HG02678 (cell line): ENCODE measurements around the gene CD99.

Experiments used
- ATAC-seq: cut with Tn5 transposase; IDR thresholded peaks from one replicate; pipeline ENCODE4 v1.9.1; 2021; ENCODE audit warnings: mild to moderate bottlenecking, moderate library complexity; ENCODE audit not compliant: unreplicated experiment

The CD99 gene

DNA sequence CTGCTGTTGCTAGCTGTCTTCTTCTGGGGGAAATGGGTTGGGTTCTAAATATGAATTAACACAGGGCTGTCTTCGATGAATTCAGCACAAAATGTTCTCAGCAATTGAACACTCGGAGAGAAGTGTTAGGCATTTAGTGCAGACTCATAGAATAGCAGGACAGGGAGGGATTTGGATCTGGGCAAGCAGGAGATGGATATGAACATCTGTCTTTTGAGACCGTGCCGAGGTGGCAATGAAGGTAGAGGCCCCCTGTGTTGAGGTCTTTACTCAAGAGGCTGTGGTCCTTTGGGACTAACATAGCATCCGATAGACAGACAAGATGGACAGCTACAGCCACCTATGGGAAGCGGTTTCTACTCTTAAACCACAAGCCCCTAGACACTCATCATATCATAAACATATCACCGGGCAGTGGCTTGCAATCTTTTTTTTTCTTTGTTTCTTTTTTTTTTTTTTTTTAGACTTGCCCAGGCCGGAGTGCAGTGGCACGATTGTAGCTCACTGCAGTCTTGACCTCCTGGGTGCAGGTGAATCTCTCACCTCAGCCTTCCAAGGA, 6.7 kb downstream of the CD99 start:
- peak; percentile 30 for ATAC-seq

GRCh38 chrX:2698604-2699003, 7.5 kb downstream of the CD99 start:
- no peak for ATAC-seq

GRCh38 chrX:2699959-2700358, 8.9 kb downstream of the CD99 start:
- no peak for ATAC-seq

GRCh38 chrX:2700405-2701320, 9.6 kb downstream of the CD99 start:
- no peak for ATAC-seq

DNA sequence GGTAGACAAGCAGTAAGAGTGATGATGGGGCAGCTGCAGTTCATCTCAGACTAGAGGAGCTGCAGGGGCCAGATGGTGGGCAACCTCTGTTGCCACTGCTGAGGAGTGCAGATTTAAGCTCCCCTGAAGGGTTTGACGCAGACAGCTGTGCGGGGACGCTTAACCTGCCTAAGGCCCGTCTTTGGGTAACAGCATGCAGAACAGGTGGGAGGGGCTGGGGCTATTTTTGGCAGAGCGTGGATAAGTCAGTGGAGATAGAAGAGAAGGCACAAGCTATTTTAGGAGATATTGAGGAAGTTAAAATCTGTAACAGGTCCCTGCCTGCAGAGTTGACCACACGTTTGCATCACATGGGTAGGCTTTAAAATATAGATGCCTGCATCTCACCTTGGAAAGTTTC, 10.5 kb downstream of the CD99 start:
- peak; percentile 27 for ATAC-seq

- ATAC-seq: no peak
Observed at GRCh38 chrX:2703991-2704369, 12.9 kb downstream of the CD99 start.

- no peak for ATAC-seq
Observed at GRCh38 chrX:2705046-2705832, 14.1 kb downstream of the CD99 start.

DNA sequence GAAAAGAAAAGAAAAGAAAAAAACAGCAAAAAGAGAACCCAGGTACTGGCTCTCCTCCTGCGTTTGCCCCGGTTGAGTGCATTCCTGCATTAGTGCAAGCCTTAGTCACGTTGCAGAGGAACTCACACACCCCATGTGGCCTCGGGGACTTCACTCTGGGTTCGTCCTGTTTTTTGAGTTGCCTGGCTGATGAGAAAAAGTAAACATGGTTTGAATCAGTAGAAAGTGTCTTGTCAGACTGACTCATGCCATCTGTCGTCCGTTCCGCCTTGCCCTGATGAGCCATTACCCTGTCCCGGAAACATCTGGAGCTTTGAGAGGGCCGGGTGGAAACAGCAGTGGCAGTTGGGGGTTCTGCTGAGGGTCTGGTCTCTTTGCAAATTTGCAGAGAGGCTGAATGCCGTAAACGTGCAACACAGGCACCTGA, 16.3 kb downstream of the CD99 start:
- peak; percentile 89 for ATAC-seq

DNA sequence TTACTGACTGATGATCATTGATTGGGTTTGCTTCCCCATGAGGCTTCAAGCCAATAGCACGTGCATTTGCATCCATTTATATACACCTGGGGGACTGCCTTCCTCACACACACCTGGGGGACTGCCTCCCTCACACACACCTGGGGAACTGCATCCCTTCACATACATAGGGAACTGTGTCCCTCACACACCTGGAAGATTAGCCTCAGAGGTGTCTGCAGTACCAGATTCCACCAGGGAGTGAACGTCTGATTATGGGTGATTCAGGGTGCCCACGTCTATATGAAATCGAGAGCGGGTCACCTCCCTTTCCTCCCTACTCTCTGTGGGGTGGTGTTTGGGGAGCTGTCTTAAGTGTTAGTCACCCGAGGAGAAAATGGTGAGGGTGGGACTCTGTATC, 16.9 kb downstream of the CD99 start:
- ATAC-seq: no peak

GRCh38 chrX:2708592-2709188, 17.6 kb downstream of the CD99 start:
- ATAC-seq: no peak

DNA sequence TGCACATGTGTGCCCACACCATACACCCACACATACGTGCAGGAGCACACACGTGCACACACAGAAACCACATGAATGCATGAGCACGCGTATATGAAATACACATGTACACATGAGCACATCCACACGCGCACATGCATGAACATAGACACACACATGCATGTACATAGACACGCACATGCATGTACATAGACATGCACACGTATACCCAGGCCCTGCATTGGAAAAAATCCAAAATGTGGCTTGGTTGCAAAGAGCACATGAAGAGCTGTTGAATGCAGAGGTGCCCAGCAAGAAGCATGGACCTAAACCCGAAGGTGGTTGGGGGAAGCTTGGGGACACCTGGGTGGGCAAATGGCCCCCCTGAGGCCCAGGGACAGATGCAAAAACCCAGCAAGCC, 18.5 kb downstream of the CD99 start:
- no peak for ATAC-seq

DNA sequence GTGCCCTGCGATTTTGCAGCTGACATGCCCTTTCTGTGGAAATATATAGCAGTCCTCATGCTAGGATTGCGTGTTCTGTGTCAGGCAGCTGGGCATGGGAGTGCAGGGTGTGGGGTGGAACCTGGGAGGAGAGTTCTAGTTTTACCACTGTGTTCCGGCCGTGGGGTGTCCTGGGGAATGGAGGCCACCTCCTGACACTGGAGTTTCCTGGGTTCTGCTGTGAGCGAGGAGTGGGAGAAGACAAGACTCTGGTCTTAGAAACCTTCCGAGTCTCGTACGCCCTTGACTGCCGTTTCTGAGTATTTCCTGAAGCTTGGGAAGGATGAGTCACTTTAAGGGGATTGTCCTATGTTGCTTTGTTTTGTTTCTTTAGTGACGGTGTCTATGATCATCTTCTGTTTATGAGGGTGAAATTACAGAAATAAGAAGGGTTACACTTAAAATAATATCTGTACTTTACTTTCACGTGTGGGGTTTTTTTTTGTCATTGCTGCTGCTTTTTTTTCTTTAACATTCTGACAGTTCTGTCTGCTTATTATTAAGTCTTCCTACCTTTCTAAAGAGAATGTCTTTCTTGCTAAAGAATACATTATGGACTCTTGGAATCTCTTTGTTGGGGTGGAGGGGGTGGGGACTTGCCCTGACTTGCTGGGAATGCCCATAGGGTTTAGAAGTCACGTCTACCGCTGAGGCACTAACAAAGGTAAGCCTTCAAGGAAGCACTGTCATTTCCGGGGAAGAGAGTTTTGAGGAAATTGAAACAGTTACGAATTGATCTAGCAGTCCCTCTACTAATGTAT, 19.1 kb downstream of the CD99 start:
- no peak for ATAC-seq

- ATAC-seq: no peak
Observed at GRCh38 chrX:2711441-2711840, 20.3 kb downstream of the CD99 start.

GRCh38 chrX:2712428-2712827, 21.3 kb downstream of the CD99 start:
- ATAC-seq: no peak

DNA sequence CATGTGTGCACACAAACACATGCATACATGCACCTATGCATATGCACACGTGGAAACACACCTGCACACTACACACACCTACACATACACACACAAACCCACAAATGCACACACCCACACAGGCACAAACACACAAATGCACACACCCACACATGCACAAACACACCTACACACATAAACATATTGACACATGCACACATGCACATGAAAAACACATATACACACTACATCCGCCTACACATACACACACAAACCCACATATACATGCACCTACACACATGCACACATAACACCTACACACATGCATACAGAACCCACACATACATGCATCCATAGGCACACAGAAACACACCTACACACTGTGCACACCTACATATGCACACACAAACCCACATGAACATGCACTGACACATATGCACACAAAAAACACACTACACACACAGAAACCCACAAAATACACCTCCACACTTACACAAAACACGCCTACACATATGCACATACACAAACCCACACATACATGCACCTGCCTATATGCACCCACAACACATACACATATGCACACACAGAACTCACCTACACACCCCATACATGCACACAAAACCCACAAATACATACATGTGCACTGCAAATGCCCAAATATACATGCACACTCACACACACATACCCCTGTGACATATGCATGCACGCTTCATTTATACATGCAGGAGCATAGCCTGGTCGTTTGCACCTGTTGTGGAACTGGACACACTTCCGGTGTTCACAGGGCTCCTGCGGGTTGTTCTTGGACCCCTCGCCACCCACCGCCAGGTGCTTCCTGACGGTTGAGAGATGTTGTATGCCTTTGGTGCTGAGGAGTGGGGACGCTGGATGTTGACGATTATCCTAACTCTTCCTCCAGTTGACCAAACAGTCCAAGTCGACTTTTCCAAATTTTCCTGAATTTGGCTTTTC, 22.1 kb downstream of the CD99 start:
- ATAC-seq: no peak

DNA sequence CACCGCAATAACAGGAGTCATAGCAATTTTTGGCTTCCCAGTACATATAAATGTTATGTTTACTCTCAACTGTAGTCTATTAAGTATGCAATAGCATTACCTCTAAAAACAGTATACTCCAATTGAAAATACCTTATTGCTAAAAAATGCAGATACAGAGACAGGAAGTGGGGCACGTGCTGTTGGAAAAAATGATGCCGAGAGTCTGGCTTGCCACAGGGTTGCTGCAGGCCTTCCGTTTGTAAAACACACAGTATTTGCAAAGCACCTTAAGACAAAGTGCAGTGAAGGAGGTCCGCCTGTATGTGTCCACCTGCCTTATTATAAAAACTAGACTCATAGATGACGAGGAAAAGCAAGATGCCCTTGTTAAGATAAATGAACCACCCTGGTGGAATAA, 23.5 kb downstream of the CD99 start:
- ATAC-seq: no peak

DNA sequence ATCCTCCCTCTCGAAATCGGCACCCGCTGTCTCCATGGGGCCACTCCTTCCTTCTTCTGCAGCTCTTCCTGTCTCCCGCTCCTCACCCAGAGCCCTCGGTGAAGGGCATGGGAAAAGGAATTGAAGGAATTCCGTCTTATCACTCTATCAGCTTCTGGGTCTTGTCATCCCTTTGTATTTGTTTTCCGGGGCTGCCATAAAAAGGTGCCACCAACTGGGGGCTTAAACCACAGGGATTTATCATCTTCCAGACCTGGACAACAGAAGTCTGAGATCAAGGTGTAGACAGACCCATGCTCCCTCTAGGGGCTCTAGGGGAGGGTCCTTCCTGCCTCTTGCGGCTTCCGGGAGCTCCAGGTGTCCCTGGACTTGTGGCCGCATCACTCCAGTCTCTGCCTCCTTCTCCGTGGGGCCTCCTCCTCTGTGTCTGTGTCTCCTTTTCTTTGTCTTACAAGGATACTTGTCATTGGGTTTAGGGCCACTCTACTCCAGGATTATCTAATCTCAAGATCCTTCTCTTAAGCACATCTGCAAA, 24.0 kb downstream of the CD99 start:
- no peak for ATAC-seq

DNA sequence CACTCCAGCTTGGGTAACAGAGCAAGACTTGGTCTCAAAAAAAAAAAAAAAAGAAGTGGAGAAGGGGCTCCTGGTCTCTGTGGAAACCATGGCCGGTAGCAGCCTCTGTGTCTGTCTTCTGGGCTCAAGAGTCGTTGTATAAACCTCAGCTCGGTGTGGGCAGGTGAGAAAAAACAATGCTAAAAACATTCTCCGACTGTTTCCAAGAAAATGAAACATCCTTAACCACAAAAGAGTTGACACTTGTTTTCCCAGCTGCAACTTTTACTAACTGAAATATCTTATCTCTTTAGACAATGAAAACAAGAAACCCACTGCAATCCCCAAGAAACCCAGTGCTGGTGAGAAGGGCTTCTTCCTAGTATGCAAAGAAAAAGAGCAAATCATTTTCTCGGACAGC, 26.2 kb downstream of the CD99 start:
- no peak for ATAC-seq

GRCh38 chrX:2718821-2719220, 27.7 kb downstream of the CD99 start:
- no peak for ATAC-seq
